Fibroblast of skin of back (primary cell): ENCODE results near the gene INTS1.
A peak's percentile ranks its signal among the peaks of the same experiment; 100 is the strongest.
"Not testable (repeated sequence)": the region's sequence is repeated elsewhere in the genome, so short reads cannot be mapped to it uniquely, and the experiment has no call there.

Experiments used
- DNase-seq: peaks from one replicate; pipeline ENCODE4 v3.0.0-alpha.2; 2013

The INTS1 gene

GRCh38 chr7:1529383-1530116 is 25.4 kb upstream of the INTS1 start:
- no peak for DNase-seq

- peak; percentile 54 for DNase-seq
These were observed 22.1 kb upstream of the INTS1 start for GRCh38 chr7:1526271-1526754.

DNA sequence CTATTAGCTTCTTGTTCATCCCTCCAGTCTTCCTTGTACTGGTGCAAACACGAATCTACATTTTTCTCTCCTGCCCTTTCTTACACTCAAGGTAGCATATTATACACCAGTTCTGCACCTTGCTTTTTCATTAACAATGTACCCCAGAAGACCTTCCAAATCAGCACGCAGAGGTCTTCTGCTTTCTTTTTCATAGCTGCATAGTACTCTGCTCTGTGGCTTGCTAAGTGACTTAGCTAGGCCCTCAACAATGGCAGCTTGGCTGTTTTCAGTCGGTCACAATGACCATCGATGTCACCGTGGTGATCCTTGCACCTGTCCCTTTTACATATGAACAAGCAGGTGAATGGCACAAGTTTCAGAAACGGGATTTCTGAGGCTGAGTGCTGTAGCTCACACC is 21.2 kb upstream of the INTS1 start:
- no peak for DNase-seq

- DNase-seq = no peak
These were observed 19.7 kb upstream of the INTS1 start for GRCh38 chr7:1523844-1524243.

DNA sequence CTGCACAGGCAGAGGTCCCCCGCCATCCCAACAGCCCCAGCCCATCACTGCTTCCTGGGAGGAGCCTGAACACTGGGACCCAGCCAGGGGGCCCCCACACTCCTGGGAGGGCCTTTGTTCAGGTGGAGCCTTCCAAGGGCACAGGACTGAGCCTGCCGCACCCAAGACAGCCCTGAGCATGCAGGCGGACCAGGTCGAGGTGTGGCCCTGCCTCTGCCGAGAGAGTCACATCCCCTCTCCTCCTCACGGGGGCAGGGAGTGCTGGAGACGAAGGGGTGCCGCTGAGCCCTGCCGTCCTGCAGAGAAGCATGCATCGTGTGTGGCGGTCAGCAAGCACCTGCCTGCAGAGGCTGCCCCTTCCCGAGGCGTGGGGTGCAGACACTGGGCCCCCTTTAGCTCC is 19.0 kb upstream of the INTS1 start:
- no peak for DNase-seq

DNA sequence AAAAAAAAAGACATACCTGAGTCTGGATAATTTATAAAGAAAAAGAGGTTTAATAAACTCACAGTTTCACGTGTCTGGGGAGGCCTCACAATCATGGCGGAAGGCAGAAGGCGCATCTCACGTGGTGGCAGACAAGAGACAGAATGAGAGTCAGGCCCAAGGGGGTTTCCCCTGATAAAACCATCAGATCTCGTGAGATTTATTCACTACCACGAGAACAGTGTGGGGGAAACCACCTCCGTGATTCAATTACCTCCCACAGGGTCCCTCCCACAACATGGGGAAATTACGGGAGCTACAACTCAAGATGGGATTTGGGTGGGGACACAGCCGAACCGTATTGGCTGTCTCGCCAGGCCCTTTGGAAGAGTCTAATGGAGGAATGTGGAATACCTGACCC is 17.3 kb upstream of the INTS1 start:
- no peak for DNase-seq

DNA sequence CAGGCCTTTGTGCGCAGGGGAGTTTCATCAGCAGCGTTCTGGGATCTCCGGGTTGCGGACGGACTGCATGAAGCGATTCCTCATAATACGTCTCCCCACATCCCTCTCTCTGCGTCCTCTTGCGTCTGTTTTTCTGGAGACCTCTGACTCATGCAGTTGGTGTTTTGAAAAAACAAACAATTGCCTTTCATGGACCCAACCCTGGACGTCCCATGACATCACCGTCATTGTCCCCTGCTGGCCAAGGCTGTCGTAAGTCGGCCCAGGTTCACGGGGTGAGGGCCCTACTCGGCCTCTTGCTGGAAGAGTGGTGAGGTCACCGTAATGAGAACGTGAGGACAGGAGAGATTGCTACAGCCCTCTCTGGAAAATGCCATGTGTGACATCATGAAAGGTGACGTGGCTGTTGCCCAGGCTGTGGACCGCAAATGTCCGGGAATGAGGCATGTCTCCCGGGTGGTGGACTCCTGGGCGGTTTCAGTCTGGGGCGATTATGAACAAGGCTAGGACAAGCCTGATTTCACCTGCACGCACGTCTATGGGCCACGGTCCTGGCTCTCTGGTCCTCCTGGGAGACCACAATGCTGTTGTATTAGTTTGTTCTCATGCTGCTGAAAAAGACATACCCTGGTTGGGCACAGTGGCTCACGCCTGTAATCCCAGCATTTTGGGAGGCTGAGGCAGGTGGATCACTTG is 16.5 kb upstream of the INTS1 start:
- DNase-seq = peak; percentile 83

GRCh38 chr7:1519322-1519922 is 15.2 kb upstream of the INTS1 start:
- not testable (repeated sequence) for DNase-seq

- DNase-seq = peak; percentile 44
These were observed 12.5 kb upstream of the INTS1 start for GRCh38 chr7:1516586-1517251.

DNA sequence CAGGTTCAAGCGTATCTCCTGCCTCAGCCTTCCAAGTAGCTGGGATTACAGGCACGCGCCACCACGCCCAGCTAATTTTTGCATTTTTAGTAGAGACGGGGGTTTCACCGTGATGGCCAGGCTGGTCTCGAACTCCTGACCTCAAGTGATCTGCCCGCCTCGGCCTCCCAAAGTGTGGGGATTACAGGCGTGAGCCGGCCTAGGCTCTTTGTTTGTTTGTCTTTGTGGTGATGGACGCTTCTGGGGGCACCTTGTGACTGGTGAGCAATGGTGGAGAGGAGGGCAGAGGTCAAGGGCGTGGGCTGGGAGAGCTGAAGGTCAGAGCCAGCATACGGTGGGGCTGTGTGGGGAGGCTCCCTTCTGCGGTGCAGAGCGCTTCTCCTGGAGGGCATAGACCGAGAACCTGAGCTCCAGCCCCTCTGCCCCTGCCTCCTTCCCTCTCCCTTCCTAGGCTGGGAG is 11.3 kb upstream of the INTS1 start:
- not testable (repeated sequence) for DNase-seq

GRCh38 chr7:1514995-1515401 is 10.8 kb upstream of the INTS1 start:
- peak; percentile 77 for DNase-seq

GRCh38 chr7:1514407-1514806 is 10.2 kb upstream of the INTS1 start:
- no peak for DNase-seq

DNA sequence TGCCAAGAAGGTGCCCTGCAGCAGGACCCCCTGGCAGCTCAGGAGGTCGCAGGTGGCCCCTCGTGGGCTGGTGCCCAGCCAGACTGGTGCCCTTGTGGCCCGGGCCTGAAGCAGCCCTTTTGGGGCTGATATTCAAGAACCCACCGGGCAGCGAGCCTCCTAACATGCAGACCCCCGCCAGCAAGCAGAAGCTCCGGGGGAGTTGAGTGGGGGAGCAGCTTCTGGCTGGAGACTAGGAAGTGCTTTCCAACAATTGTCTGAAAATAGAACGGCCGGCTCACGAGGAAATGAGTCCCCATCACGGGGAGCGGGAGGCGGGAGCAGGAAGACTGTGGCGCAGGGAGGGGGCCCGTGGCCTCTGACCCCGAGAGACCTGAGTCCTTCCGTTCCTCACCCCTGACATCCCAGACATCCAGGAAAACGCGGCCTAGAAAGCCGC is 9.5 kb upstream of the INTS1 start:
- peak; percentile 27 for DNase-seq

DNA sequence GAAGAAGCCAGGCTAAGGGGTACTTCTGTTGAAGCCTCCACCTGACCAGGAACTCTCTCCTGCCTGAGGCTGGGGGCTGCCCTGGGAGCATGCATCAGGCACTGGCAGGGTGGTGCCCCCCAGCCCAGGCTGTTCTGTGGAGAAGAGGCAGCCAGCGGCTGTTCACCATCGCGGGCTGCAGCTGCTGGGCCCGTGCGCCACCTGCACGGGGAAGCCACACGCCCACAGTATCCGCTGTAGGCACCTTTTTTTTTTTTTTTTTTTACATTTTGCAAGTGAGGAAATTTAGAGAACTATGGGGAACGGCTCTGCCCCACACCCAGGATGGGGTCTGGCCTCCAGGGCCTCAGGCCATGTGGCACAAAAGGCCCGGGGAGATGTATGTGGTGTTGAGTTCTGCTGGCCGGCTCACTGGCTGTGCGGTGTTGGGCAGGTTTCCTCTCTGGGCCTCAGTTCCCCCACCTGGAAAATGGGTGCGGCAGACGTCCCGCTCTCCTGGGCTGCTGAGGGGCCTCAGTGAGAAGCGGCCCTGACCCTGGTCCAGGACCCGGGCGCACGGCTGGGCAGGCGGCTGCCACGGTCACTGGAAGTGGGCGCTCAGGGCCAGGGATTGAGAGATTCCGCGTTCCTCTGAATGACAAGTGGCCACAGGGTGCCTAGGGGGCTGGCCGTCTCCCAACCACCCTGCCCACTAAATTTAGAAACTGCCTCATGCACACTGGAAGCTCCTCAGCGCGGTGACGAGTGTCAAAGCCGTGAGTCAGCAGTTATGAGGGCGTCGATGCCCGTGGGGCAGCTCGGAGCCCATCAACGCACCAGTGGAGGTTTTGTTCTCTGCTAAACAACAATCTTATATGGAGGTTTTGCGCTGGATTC is 8.8 kb upstream of the INTS1 start:
- peak; percentile 96 for DNase-seq

DNA sequence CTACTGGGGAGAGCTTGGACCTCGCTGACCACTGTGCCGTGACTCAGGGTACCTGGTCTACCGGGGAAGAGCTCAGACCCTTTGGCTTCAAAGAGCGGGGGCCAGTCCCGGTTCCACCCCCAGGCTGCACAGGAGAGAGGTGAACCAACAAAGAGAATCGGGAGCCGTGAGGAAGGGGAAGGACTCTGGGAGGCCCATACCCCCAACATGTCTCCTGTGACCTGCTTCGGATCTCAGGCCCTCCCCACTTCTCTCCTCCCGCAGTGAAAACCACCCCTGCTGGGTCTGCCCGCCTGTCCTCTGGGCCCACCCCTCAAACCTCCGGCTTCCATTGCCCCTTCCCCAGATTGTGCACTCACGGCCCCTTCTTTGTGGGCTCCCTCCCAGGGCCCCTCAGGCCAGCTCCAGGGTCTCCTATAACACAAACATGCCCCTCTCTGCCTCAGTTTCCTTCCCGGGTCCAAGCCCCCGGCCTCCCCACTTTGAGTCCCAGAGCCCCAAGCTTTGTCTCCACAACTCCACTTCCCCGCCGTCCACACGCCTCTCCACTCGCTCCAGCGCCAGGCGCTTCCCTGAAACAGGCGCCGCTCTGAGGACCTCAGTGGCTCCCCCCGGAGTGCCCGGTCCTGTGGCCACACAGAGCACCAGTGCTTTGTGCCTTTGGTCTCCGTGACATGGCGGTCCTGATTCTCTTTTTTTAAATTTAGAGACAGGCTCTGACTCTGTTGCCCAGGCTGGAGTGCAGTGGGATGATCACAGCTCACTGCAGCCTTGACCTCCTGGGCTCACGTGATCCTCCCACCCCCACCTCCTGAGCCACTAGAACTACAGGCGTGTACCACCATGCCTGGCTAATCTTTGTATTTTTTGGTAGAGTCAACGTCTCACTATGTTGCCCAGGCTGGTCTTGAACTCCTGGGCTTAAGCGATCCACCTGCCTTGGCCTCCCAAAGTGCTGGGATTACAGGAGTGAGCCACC is 7.5 kb upstream of the INTS1 start:
- DNase-seq = no peak

GRCh38 chr7:1510780-1511154 is 6.6 kb upstream of the INTS1 start:
- DNase-seq = no peak

DNA sequence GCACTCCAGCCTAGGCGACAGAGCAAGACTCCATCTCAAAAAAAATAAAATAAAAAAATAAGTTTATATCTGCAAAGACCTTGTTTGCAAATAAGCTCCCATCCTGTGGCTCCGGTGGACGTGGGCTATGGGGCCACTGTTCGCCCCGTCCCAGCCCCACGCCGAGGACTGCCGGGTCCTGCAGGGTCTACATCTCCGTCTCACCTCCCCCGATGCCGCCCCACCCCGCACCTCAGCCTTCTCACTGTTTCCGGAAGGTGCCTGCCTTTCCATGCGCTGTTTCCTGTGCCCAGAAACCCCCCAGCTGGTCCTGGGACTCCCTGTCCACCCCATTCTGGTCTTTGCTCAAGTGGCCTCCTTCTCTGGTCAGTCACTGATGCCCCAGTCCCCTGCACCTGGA is 5.0 kb upstream of the INTS1 start:
- DNase-seq = no peak

- no peak for DNase-seq
These were observed 4.1 kb upstream of the INTS1 start for GRCh38 chr7:1508277-1508758.

DNA sequence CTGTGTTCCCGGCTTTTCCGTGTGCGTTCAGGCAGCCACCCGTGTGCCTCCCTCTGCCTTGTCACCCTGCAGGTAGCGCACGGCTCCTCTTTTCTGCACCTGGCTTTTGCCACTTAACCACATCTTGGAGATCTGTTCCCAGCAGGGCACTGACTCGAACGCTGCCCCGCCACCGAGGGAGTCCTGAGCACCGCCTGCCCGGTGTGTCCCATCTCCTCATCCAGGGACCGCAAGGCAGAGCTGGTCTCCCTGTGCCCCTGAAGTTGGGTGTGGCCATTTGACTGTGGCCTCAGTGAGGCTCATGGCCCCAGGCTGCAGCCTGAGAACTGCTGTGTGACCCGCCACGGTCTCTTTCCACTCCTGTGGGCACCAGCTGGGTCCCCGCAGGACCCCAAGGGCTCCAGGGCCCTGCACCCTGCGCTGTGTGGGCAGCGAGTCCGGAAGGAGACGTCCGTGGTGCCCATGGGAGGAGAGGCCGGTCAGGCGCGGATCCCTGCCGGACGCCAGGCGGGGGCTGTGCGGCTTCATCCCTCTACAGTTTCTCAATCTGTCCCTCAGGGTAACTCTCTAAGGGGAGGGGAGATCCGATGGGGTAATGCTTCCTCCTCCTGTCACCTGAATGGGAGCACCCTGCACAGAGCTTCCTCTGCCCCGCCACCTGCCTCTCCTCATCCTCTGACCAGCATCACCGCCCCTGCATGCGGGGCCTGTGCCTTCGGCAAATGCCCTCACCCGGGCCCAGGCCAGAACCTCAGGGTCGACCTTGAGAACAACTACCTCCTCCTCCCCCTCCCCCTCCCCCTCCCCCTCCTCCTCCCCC is 1.8 kb upstream of the INTS1 start:
- DNase-seq = no peak

GRCh38 chr7:1503390-1503789 is 799 bp downstream of the INTS1 start:
- DNase-seq = no peak
